Keratinocyte (primary cell): ENCODE results near the gene KCNT2.

ENCODE experiments used
- EZH2 ChIP-seq: IDR thresholded peaks from one replicate; pipeline ENCODE4 v1.6.1; 2012; ENCODE audit warnings: inconsistent platforms, mild to moderate bottlenecking, low read length, moderate library complexity
- TF ChIP-seq, protein P1 (sequence below), 3 experiments: IDR thresholded peaks in 1 of 3; conservative IDR thresholded peaks in 1 of 3; optimal IDR thresholded peaks in 1 of 3; 2 replicates in 2 of 3; 3 replicates in 1 of 3; pipeline versions ENCODE3 to v1.5.1; 2011; ENCODE audit warnings: low read length in 3 of 3, mild to moderate bottlenecking in 3 of 3, moderate library complexity in 2 of 3, control low read depth in 1 of 3, inconsistent platforms in 1 of 3; ENCODE audit not compliant: insufficient read depth in 2 of 3; ENCODE audit errors: extremely low read depth in 1 of 3

DNA sequence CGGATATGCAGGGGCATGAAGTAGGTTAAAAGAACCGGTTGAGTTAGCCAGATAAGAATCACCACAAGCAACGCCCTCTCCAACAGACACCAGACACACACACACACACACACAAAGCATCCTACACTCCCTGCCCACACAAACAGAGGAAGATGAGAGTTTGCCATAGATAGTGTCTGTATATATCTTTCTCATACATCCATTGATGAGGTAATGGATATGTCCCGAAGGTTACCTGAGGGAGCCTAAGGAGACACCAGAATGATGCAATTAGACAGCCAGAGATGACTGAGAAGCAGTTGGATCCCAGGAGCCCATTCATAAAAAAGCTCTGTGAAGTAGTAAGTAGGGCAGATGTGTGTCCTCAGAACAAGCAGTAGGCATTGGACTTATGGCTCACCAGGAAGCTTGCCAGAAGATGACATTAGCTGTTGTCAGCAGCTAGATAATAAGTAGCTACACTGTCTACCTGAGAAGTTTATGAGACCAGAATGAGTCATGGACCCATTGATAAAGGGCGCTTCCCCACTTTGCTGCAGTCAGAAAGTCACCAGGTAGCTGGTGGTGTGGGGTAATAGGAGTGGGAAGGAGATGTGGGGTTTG, 247.0 kb downstream of the KCNT2 start:
- TF ChIP-seq, protein P1, sequence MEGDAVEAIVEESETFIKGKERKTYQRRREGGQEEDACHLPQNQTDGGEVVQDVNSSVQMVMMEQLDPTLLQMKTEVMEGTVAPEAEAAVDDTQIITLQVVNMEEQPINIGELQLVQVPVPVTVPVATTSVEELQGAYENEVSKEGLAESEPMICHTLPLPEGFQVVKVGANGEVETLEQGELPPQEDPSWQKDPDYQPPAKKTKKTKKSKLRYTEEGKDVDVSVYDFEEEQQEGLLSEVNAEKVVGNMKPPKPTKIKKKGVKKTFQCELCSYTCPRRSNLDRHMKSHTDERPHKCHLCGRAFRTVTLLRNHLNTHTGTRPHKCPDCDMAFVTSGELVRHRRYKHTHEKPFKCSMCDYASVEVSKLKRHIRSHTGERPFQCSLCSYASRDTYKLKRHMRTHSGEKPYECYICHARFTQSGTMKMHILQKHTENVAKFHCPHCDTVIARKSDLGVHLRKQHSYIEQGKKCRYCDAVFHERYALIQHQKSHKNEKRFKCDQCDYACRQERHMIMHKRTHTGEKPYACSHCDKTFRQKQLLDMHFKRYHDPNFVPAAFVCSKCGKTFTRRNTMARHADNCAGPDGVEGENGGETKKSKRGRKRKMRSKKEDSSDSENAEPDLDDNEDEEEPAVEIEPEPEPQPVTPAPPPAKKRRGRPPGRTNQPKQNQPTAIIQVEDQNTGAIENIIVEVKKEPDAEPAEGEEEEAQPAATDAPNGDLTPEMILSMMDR (optimal IDR thresholded peaks at IDR 0.05 in 1 of 3, IDR thresholded peaks at IDR 0.05 in 1 of 3, conservative IDR thresholded peaks at IDR 0.05 in 1 of 3; ENCODE audit: extremely low read depth in 1 of 3, insufficient read depth in 2 of 3, low read length in 3 of 3), result no peak
- TF ChIP-seq EZH2, result no peak
